Esophagus (tissue), 2 donors: ENCODE measurements around the gene HCFC1. TPM values are rescaled to one million over a fixed set of nuclear protein-coding genes. Genes with fewer than 3 reads are reported as not detected.
"Not testable (repeated sequence)": the region's sequence is repeated elsewhere in the genome, so short reads cannot be mapped to it uniquely, and the experiment has no call there.

Source experiments
- H3K27ac ChIP-seq, 2 donors: one replicate each; pipeline ENCODE4 v1.5.1; 2013; ENCODE audit warnings: low read depth in 2 of 2, mild to moderate bottlenecking in 2 of 2, inconsistent platforms in 1 of 2, low read length in 1 of 2, moderate library complexity in 1 of 2
- H3K27me3 ChIP-seq, 2 donors: one replicate each; pipeline ENCODE4 v1.6.1; 2013; ENCODE audit warnings: low read length in 2 of 2, control low read depth in 1 of 2, mild to moderate bottlenecking in 1 of 2; ENCODE audit not compliant: insufficient read depth in 2 of 2, control insufficient read depth in 1 of 2
- H3K36me3 ChIP-seq, 2 donors: one replicate each; pipeline ENCODE4 v1.6.1; 2013; ENCODE audit warnings: low read length in 1 of 2; ENCODE audit not compliant: control insufficient read depth in 2 of 2, insufficient read depth in 2 of 2
- H3K4me1 ChIP-seq, 2 donors: one replicate each; pipeline ENCODE4 v1.6.1; 2013; ENCODE audit warnings: low read length in 1 of 2; ENCODE audit not compliant: control insufficient read depth in 2 of 2, insufficient read depth in 2 of 2
- H3K4me3 ChIP-seq, 2 donors: one replicate each; pipeline ENCODE4 v1.5.1; 2013; ENCODE audit warnings: low read length in 2 of 2, mild to moderate bottlenecking in 2 of 2, low read depth in 1 of 2, moderate library complexity in 1 of 2
- H3K9me3 ChIP-seq, 2 donors: one replicate each; pipeline ENCODE4 v1.6.1; 2013; ENCODE audit warnings: mild to moderate bottlenecking in 2 of 2, low read depth in 1 of 2, low read length in 1 of 2, moderate library complexity in 1 of 2; ENCODE audit not compliant: control insufficient read depth in 2 of 2, insufficient read depth in 1 of 2
- WGBS, 2 donors: extraction: QIAGEN DNeasy Blood & Tissue Kit; methylation state at CpG; one replicate each; pipeline ENCODE4 v1.1.7; 2013; 5-methylcytosine and 5-hydroxymethylcytosine counted together
- polyA plus RNA-seq, 2 donors: library from polyadenylated mRNA; stranded (reverse); fragments of 200-250 nt; gene quantifications; one replicate each; pipeline ENCODE4 v1.2.3, GENCODE V29; 2013
- donor health status: healthy with polysubstance abuse.
- donor health status: Bipolar disorder and iron deficiency.

The HCFC1 gene
- polyA plus RNA-seq, 2 donors: 13.0 to 15.9 TPM

DNA sequence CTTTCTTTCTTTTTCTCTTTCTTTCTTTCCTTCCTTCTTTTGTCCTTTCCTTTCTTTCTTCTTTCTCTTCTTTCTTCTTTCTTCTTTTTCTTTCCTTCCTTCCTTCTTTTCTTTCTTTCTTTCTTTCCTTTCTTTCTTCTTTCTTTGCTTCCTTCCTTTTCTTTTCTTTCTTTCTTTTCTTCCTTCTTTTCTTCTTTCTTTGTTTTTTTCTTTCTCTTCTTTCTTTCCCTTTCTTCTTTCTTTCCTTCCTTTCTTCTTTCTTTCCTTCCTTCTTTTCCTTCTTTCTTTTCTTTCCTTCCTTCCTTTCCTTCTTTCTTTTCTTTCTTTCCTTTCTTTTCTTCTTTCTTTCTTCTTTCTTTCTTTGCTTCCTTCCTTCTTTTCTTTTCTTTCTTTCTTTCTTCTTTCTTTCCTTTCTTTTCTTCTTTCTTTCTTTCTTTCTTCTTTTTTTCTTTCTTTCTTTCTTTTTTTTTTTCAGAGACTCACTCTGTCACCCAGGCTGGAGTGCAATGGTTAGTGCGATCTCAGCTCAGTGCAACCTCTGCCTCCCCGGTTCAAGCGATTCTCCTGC lies 19.5 kb upstream of the HCFC1 start:
- no peaks in the 10 kb centered on the region for H3K4me1 ChIP-seq
- no peak overlapping the region for H3K27ac ChIP-seq
- no peak overlapping the region for H3K4me3 ChIP-seq
- 97% methylated on average over 3 of the region's 3 CpGs for WGBS, 2 donors
- H3K36me3 ChIP-seq: no peaks in the 10 kb centered on the region
- H3K9me3 ChIP-seq: no peaks in the 10 kb centered on the region
- H3K27me3 ChIP-seq: peaks cover 0 to 3% of the 10 kb centered on the region in 2 donors

DNA sequence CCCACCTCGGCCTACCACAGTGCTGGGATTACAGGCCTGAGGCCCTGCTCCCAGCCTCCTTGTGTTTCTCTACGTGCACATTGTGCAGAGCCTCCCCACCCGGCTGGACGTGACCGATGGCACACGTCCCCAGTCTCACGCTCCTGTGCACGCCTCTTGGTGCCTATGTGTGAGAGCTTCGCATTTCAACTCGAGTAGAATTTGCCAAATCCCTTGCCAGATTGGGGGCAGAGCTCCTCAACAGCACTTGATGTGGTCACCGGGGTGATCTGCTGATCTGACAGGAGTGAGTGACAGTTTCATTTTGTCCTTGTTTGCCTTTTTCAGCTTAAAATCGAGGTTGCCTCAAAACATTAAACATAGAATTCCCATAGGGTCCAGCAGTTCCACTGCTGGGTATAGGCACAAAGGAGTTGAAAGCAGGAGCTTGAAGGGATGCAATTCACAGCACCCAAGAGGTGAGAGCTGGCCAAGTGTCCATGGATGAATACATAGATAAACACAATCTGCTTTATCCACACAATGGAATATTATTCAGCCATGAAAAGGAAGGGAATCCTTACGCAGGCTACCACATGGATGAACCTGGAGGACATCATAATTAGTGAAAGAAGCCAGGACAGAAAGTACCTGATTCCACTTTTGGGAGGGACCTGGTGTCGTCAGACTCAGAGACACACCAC lies 18.5 kb upstream of the HCFC1 start:
- Histone ChIP-seq H3K4me3 (no peak overlapping the region), H3K36me3 (no peaks in the 10 kb centered on the region), H3K4me1 (no peaks in the 10 kb centered on the region), H3K27me3 (peaks cover 0 to 3% of the 10 kb centered on the region in 2 donors), H3K27ac (no peak overlapping the region), H3K9me3 (no peaks in the 10 kb centered on the region)
- 89 to 92% methylated on average over 14 of the region's 14 CpGs for whole genome bisulfite sequencing, 2 donors

DNA sequence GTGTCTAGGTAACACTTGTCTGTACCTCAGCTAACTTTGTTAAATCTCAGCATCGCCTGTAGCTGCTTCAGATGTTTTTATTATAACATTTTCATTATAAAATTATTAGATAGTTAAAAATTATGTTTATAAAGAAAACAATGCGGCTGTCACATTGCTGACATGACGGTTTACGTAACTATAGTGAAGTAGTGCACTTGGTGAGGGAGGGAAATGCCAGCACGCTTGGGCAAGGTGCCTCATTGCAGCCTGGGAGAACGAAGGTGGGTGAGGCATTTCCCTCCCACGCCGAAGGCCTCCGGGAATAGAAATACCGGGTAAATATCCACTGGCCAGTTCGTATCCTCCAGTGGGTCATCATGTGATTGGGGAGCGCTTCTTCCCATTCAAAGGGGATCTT lies 16.9 kb upstream of the HCFC1 start:
- WGBS, 2 donors: 62 to 73% methylated on average over 12 of the region's 12 CpGs
- no peaks in the 10 kb centered on the region for H3K36me3 ChIP-seq
- no peaks in the 10 kb centered on the region for H3K9me3 ChIP-seq
- peaks cover 0 to 3% of the 10 kb centered on the region in 2 donors for H3K27me3 ChIP-seq
- H3K4me1 ChIP-seq: no peaks in the 10 kb centered on the region
- H3K4me3 ChIP-seq: no peak overlapping the region
- no peak overlapping the region for H3K27ac ChIP-seq

DNA sequence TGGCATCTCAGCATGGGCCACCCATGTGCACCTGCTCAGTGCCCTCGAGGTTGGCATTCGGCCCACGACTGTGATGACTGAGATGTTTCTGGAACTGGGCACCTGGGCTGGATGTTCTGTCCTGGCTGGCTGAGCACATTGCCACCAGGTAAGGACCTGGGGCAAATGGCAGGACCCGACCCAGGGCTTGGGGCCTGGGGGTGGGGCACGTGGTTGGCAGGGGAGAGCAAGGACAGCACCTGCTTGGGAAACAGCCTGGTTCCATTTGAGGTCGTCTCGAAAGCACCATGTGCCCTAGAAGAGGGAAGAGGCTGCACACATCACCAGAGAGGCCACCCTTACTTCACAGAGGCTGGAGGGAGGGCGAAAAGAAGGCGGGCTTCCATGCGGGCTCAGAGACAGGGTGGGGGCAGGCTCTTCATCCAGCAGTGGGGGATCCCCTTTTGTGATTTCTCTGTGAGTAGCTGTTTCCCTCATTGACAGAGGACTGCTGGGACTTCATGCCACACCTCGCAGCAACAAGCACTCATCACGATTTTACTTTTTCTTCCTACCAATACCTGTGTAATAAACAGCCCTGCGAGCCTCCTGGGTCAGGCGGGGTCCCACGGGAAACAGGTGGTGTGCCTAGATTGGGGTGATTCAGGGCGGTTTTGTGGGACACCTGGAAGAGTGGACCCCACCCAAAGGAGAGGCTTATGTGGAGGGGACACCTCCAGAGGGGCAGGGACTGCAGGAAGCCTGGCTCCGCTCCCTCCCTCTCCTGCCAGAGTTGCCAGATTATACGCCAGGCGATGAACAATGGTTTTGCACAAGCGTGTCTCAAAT lies 12.9 kb upstream of the HCFC1 start:
- peak overlapping the region; percentile 66 to 72 for H3K27ac ChIP-seq
- H3K9me3 ChIP-seq: no peaks in the 10 kb centered on the region
- H3K36me3 ChIP-seq: peaks cover 0 to 8% of the 10 kb centered on the region in 2 donors
- no peaks in the 10 kb centered on the region for H3K4me1 ChIP-seq
- whole genome bisulfite sequencing, 2 donors: 47 to 55% methylated on average over 20 of the region's 20 CpGs
- H3K27me3 ChIP-seq: no peaks in the 10 kb centered on the region
- H3K4me3 ChIP-seq: no peak overlapping the region

DNA sequence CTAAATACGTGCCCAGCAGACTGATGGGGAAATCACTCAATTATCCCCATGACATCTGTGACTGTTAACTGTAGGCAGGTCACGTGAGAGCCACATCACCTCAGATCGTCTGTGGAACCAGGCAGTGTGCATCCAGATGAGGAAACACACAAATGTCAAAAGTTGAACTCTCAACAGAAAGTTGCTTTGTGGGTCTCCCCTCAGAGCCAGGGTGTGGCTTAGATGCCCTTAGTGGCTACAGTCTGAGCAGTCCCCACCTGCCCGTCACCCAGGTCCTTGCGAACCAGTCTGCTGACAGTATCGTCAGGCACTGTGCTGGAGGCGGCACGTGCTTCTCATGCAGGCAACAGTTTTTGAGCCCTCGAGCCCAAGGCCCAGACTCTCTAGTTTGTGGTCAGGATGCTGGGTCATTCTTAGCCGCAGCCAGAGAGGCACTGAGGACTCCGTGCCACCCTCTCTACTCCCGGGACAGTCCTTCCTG lies 11.7 kb upstream of the HCFC1 start:
- H3K36me3 ChIP-seq: peaks cover 0 to 8% of the 10 kb centered on the region in 2 donors
- H3K27me3 ChIP-seq: no peaks in the 10 kb centered on the region
- no peaks in the 10 kb centered on the region for H3K4me1 ChIP-seq
- 85 to 86% methylated on average over 12 of the region's 12 CpGs for WGBS, 2 donors
- H3K9me3 ChIP-seq: no peaks in the 10 kb centered on the region
- no peak overlapping the region for H3K27ac ChIP-seq
- no peak overlapping the region for H3K4me3 ChIP-seq

DNA sequence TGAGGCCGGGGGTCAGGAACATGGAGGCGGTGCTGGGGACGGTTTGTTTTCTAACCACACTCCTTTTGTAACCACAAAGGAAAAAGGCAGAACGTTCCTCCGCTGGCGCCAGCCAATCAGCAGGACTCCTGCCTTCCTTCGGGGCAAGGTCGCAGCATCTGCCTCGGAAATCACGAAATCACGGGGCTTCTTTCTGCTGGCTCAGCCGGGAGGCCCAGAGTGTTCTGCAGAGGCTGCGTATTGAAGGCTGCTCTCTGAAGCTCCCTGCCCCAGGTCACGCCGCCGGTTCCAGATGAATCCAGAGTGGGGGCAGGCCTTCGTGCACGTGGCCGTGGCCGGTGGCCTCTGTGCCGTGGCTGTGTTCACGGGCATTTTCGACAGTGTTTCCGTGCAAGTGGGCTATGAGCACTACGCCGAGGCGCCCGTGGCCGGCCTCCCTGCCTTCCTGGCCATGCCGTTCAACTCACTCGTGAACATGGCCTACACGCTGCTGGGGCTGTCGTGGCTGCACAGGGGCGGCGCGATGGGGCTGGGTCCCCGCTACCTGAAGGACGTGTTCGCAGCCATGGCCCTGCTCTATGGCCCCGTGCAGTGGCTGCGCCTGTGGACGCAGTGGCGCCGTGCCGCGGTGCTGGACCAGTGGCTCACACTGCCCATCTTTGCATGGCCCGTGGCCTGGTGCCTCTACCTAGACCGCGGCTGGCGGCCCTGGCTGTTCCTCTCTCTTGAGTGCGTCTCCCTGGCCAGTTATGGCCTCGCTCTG lies 10.3 kb upstream of the HCFC1 start:
- Histone ChIP-seq H3K4me3 (no peak overlapping the region), H3K27ac (peak overlapping the region; percentile 0 to 39), H3K9me3 (no peaks in the 10 kb centered on the region), H3K36me3 (peaks cover 0 to 8% of the 10 kb centered on the region in 2 donors), H3K27me3 (no peaks in the 10 kb centered on the region), H3K4me1 (no peaks in the 10 kb centered on the region)
- WGBS, 2 donors: 86 to 88% methylated on average over 52 of the region's 52 CpGs

DNA sequence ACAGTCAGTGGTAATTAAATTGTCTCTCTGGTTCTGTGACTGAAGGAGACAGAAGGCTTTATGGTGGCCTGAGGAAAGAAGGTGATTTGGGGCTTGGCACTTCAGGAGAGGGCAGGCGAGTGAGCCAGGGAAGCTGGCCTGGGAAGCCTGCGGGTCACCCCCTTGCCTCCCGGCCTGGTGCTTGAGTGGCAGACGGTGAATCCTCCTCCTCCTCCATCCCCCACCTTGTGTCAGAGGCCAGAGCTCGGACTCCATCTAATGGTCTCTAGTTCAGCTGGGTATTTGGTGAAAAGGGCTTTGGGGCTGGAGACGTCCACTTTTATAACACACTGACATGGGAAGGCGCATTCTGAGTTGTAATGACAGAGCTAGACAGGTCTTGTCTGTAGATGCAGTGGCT lies 9.6 kb upstream of the HCFC1 start:
- Histone ChIP-seq H3K27ac (peak overlapping the region; percentile 8 to 39), H3K36me3 (peaks cover 0 to 8% of the 10 kb centered on the region in 2 donors), H3K27me3 (no peaks in the 10 kb centered on the region), H3K4me1 (no peaks in the 10 kb centered on the region), H3K9me3 (no peaks in the 10 kb centered on the region), H3K4me3 (no peak overlapping the region)
- 76 to 87% methylated on average over 7 of the region's 7 CpGs for WGBS, 2 donors

DNA sequence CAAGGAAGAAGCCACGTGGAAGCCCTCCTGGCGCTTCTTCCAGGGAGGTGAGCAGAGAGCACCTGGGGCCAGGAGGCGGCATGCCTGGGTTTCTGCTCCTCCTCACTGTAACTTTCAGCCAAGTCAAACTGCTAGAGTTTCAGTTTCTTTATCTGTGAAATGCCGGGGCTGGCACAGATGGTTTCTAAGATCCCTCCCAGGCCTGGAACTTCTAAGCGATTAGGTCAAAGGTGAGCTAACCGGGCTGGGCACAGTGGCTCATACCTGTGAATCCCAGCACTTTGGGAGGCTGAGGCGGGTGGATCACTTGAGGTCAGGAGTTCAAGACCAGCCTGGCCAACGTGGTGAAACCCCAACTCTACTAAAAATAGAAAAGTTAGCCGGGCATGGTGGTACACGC lies 8.8 kb upstream of the HCFC1 start:
- not testable (repeated sequence) for H3K4me3 ChIP-seq, H3K9me3 ChIP-seq, H3K4me1 ChIP-seq, H3K36me3 ChIP-seq, H3K27me3 ChIP-seq
- peak overlapping the region in 1 of 2 donors; percentile 39 for H3K27ac ChIP-seq
- WGBS, 2 donors: 35 to 54% methylated on average over 8 to 9 of the region's 10 CpGs

DNA sequence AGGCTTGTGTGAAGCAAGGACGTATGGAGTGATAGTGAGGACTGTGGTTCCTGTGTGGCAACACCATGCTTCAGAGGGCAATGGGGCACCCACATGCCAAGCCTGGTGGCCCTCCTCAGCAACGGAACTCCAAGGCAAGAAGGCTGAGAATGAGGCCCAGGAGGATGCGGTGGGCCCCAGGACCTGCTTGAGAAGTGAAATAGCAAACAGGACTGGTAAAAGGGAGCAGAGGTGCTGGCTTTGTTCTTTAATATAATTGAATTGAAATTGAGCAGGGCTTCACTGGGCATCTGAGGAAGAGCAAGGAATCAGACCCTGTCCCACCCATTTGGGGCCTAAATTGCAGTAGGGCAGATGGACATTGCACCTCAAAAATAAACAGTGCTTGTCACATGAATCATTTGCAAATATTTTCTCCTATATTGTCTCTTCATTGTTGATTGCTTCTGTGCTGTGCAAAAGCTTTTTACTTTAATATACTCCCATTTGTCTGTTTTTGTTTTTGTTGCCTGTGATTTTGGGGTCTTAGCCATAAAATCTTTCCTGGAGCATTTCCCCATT lies 3.2 kb upstream of the HCFC1 start:
- Histone ChIP-seq H3K27me3 (no peaks in the 10 kb centered on the region), H3K9me3 (no peaks in the 10 kb centered on the region), H3K27ac (peak overlapping the region; percentile 86 to 90), H3K4me1 (peaks cover 6 to 13% of the 10 kb centered on the region in 2 donors), H3K4me3 (no peak overlapping the region), H3K36me3 (no peaks in the 10 kb centered on the region)
- WGBS, 2 donors: 70 to 76% methylated on average over 3 of the region's 3 CpGs
